ENCODE data around the gene NCOA1.
"Not testable (repeated sequence)": the region's sequence is repeated elsewhere in the genome, so short reads cannot be mapped to it uniquely, and the experiment has no call there.

NCOA1 gene

DNA sequence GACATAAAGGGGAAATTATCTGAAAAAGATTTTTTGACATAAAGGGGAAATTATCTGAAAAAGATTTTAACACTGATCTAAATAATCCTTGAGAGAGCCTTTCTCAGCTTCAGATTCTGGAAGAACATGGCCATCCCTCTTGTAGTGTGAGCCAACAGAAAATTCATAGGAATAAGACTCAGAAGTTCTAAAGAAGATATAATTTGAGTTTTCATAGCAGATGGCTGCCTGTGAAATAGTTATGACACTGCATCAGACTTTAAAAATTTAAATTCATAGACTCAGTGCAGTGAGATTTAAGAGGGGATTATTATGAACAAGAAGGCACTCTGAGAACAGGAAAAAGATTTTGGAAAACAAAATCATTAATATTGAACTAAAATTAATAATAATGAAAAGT, 50.6 kb downstream of the NCOA1 start:
- DNase-seq: no peak

DNA sequence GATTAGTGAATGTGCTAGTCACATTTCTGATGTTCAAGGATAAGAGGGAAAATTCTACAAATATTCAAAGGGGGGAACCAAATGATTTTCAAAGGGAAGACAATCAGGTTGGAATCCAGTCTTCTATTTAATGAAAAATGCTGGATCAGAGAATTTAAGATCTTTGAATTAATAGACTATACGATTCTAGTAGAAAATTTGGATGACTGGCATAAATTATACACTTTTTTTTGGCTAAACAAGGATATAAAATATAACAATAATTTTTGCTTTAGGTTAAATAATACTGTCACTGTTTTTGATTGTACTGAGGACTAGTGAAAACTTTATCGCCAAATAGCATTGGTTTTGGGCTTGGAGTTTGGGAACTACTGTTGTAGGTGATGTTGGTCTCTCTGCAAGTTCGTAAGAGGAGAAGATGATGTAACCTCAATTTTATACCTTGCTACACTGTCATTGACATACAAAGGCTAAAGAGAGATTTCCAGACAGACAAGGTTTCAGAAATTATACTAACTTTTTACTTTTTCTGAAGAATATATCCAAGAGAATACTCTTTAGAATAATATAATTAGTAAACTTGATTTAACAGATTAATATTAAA, 51.3 kb downstream of the NCOA1 start:
- DNase-seq: no peak

DNA sequence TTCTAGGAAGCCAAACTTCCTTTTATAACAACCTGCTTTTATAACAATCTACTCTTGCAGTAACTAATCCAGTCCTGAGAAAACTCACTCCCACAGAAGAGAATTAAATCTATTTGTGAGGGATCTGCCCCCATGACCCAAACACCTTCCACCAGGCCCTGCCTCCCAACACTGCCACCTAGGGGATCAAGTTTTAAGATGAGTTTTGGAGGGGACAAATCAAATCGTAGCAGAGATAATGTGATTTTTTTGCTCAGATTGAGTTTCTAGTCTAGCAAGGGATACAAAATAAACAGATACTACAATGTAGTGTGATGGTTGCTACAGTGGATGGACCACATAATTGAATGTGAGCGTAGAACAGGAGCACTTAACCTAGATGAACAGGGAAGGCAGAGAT, 52.2 kb downstream of the NCOA1 start:
- DNase-seq: no peak

DNA sequence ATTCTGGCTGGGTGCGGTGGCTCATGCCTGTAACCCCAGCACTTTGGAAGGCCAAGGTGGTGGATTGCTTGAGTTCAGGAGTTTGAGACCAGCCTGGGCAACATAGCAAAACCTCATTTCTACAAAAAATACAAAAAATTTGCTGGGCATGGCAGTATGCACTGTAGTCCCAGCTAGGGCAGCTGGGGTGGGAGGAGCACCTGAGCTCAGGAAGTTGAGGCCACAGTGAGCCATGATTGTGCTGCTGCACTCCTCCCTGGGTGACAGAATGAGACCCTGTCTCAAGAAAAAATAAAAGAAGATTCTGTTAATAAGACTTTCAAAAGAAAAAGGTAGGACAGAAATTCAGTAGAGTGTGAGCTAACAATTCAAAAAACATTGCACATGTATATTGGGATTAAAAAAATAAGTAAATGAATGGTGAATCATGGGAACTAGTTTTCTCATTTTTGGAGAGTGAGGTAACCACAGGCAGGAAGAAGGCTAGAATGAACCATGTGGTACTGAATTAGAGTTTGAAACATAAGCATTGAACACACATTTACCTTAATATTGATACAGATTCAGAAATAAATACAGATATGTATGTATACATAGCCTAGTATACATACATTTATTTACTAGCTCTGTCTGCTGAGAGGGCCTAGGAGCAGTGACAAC, 53.5 kb downstream of the NCOA1 start:
- DNase-seq: no peak

DNA sequence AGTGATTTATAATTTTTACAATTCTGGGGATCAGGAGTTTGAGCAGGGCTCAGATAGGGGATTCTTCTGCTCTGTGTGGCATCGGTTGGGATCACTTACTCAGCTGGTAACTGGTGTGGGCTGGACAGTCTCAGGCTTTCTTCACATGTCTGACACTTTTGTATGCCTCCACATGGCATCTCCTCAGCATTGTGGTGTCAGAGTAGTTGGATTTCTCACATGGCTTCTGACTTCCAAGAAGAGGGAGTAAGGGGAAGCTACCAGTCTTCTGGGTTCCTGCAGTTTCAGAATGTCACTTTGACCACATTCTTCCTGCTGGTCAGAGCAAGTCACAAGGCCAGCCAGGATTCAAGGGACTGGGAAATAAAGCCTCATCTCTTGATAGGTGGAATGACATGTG, 55.6 kb downstream of the NCOA1 start:
- DNase-seq: no peak

DNA sequence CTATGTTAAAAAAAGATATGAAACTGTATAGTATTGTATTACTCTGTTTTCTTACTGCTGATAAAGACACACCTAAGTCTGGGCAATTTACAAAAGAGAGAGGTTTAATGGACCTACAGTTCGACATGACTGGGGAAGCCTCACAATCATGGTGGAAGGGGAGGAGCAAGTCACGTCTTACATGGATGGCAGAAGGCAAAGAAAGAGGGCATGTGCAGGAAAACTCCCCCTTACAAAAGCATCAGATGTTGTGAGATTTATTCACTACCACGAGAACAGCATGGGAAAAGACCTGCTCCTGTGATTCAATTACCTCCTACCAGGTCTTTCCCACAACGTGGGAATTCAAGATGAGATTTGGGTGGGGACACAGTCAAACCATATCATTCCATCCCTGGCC, 57.0 kb downstream of the NCOA1 start:
- no peak for DNase-seq

DNA sequence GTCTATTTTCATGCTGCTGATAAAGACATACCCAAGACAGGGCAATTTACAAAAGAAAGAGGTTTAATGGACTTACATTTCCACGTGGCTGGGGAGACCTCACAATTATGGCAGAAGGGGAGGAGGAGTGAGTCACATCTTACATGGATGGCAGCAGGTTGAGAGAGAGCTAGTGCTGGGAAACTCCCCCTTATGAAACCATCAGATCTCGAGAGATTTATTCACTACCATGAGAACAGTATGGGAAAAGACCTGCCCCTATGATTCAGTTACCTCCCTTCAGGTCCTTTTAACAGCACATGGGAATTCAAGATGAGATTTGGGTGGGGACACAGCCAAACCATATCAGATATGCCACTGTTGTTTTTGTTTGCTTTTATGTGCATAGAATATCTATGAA, 59.2 kb downstream of the NCOA1 start:
- DNase-seq: not testable (repeated sequence)

DNA sequence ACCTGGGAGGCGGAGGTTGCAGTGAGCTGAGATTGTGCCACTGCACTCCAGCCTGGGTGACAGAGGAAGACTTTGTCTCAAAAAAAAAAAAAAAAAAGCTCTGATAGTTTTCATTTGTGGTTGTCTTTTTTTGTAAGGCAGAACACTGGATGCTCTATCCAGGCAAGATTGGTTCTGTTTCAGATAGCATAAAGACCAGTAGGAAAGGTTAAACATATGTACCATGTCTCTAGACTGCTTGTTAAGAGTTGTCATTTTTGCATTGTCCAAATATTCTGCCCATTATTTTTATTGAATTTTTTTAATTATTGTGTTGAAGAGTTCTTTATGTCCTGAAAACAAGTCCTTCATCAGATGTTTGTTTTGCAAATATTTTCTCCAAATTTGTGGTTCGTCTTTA, 60.0 kb downstream of the NCOA1 start:
- no peak for DNase-seq

DNA sequence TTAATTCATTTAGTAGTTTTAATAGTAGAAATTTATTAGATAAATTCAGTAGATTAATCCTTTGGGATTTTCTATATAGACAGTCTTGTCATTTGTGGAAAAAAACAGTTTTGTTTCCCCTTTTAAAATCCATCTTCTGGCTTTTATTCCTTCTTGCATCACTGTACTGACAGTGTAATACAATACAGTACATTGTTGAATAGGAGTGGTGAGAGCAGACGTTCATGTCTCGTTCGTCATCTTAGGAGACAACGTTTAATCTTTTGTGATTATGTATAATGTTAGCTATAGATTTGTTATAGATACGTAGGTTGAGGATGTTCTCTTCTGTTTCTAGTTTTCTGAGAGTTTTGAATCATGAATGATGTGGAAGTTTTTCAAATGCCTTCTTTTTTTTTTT, 61.8 kb downstream of the NCOA1 start:
- DNase-seq: no peak

DNA sequence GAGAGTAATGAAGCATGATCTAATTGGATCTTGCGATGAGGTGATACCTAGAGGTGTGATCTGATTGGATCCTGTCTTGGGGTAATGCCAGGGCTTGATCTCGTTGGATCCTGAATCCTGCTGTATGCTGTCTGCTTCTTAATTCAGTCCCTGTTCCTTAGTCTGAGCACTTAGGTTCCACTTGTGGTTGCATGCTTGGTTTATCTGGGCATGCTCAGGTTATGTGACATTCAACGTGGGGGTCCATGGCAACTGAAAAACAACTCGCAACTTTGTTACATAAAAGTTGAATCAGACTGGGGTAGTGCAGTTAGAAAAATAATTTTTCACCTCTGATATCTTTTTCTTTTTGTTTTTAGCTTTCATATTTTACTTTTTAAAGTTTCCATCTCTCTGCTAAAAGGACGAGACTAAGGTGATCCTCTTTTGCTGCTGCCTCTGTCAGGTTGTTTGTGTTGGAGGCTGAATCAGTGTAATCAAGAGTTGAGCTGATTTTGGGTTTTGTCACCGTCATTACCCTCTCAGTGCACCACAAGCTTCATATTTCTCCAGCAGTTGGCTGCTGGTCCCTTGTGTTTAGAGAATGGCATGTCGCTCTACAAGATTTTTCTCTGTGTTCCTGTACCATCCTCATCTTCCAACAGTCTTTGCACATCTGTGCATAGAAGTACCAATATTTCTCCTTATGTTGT, 67.9 kb downstream of the NCOA1 start:
- DNase-seq: no peak

DNA sequence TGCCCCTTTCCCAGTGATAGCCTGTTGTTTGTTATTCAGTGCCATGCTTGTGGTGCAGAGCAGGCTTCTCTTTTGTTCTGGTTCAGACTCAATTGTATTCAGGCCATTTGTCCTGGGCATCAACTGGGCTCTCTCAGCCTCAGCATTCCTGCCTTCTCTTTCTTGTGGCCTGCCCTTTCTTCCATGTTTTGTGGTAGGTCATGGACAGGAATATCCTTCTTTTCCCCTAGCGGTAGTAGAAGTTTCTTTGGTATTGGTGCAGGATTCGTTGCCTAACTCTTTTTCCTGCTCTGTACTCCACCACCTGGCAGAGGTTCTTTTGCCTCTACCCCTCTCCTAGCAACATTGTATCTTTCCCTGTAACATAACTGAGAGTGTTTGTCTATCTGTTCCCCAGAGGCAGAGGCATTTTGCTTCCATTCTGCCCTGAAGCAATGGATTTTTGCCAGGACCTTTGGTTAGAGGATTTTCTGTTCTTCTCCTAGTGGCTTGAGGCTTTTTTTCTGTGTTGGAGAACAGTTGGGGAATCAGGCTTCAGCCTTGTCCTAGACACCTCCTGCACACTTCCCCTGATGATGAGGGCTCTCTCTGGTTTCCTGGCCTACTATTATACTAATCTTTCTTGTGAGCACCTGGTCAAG, 68.5 kb downstream of the NCOA1 start:
- DNase-seq: no peak

DNA sequence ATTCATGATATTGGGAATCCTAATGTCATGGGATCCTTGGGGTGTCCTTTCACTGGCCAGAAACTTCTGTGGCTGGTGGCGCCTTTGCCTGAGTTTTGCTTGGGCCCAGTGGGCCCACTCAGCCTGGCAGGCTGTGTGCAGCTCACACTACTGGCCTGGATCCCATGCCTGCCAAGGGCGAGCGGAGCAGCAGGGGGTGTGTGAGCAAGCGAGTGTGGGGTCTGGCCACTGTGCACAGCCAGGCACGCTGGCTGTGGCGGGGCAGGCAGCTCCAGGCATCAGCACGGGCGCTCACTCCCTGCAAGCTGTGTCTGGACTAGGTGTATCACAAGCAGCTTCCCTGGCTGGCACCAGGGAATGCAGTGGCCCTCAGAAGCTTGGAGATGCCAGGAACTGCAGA, 74.5 kb downstream of the NCOA1 start:
- no peak for DNase-seq

DNA sequence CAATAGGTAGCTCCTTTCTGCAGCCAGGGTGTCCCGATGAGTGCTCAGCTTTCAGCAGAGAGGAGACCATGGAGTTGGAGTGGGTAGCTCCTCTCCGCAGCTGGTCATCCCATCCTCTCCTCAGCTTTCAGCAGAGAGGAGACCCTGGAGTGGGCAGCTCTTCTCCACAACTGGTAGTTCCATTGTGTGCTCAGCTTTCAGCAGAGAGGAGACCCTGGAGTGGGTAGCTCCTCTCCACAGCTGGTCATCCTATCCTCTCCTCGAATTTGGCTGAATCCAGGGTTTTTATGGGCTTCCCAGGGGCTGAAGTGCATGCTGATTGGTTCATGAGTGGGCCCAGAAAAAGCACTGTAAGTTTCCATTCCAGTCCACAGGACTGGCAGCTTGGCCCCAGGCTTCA, 75.2 kb downstream of the NCOA1 start:
- no peak for DNase-seq

DNA sequence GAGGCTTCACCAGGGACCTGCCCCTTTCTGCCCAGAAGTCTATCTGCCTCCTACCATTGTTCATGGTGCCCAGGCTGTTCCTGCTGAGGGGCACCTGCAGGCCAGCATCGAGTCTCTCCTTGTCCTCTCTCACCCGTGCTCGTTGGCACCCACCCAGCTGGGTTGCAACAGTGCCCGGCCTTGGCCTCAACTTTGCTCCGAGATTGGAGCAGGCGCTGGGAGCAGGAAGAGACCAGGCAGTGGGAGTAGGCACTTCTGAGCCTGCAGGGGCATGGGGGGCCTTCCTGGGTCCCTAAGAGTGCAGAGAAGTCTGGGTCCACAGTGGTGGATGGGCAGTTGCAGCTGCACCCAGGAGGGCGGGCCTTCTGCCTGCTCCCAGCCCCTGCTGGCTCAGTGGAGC, 75.6 kb downstream of the NCOA1 start:
- DNase-seq: no peak

DNA sequence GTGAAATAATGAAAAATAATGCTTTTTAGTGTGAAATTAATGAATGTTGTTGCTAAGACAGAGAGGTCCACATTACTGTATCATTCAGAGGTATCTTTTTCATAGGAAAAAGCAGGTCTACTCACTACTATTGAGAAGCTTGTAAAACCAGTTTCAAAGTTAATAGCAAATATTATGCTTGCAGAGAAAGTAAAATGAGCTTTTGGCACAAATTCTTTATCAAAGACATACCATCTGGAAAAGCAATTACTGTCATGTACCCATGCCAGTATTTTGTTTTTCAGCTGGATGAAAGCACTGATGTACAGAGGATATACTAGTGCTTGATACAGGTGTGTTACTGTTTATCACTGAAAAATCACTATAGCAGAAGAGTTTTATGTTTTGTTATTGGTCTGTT, 77.5 kb downstream of the NCOA1 start:
- DNase-seq: no peak

DNA sequence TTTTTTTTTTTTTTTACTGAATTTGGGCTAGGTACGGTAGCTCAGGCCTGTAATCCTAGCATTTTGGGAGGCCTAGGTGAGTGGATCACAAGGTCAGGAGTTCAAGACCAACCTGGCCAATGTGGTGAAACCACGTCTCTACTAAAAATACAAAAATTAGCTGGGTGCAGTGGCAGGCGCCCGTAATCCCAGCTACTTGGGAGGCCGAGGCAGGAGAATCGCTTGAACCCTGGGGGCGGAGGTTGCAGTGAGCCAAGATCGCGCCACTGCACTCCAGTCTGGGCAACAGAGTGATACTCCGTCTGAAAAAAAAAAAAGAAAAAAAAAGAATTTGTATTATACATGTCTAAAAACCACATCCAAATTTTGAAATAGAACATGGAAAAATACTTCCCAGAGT, 78.5 kb downstream of the NCOA1 start:
- not testable (repeated sequence) for DNase-seq

DNA sequence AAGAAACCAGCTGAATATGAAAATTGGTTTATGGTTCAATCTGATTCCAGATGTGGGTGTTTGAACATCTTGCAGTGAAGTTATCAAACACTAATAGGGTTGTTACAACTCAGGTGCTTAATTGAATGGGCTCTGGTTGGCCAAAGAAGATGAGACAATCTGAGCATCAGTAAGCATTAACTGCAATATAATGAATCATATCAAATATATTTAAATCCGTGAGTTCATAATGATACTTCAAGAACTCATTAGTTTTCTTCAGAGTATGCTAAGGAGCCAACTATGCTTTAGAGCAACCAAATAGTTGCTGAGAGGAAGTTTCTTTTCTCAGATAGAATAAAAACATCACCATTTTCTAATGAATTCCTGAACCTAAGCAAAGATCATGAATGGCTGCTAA, 79.2 kb downstream of the NCOA1 start:
- DNase-seq: no peak

DNA sequence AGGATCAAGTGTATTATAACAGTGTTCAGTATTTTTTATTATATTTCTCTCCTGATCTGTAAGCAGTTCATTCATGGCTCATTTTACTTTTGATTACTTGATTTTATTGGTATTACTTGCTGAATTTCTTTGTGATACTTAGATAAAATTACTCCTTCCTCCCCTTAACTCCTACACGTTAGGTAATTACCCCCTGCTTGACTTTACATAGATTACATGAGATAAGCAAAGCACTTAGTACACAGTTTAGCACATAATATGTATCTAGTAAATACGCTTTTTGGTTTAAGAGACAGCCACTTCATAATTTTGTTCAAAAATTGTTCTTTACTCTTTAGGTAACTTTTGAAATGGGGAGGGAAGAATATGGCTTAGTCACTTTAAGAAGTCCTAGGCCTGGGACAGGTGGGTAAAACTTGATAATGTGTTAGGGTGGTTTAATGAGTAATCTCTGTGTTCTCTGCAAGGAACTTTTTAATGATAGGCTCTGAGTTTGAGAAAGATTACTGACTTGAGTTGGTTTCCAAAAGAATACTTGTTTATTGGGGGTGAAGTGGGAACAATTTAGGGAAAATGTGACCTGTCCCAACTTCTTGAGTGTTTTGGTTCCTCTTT, 80.9 kb downstream of the NCOA1 start:
- DNase-seq: no peak

DNA sequence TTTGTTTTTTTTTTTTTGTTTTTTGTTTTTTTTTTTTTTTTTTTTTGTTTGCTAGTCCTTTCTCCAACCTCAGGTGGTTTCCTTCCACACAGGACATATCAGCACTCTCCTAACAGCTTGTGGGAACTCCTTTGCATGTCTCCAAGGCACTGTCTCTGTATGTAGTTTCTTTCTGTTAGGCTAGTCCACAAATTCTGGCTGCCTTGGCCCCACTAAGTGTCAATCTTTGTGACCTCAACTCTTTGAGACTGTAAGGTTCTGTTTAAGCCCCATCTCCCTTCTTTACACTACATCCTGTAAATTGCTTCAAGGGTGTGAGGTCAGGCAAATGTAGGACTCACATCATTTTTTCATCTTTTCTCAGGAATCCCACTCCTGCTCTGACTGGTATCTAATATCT, 85.1 kb downstream of the NCOA1 start:
- no peak for DNase-seq

DNA sequence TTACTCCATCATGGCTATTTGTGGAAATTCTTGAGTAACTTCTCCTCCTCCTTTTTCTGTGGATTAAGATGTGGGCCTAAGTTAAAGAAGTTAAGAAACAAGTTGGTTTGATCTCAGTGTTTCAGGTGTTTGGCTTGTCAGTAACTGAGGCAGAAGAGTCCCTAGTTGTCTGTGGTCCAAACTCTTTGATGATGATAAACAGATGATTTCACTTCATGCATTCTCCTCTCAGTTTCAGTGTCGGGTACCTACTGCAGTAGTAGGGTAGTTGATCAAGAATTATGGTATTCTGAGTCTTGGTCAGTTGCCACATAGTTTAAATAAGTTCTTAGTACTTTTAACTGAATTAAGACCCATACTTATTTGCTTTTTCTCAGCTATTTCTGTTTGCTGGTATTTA, 85.6 kb downstream of the NCOA1 start:
- no peak for DNase-seq

DNA sequence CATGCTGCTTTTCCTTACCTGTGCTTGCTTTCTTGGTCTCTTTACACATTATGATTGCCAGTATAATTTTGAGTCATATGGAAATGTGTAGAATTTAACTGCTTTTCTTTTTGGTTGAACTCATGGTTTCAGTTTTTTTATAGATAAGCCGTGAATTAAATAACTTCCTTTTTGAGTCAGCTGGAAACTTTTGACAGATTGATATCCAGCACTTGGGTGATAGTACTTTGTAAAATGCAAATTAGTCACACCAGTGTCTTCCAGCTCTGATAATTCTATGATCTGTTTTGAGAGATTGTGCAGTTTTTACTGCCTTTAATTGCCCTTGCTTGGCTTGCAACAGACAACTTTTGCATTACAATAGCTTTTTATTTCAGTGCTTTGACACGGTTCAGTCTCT, 86.4 kb downstream of the NCOA1 start:
- no peak for DNase-seq

DNA sequence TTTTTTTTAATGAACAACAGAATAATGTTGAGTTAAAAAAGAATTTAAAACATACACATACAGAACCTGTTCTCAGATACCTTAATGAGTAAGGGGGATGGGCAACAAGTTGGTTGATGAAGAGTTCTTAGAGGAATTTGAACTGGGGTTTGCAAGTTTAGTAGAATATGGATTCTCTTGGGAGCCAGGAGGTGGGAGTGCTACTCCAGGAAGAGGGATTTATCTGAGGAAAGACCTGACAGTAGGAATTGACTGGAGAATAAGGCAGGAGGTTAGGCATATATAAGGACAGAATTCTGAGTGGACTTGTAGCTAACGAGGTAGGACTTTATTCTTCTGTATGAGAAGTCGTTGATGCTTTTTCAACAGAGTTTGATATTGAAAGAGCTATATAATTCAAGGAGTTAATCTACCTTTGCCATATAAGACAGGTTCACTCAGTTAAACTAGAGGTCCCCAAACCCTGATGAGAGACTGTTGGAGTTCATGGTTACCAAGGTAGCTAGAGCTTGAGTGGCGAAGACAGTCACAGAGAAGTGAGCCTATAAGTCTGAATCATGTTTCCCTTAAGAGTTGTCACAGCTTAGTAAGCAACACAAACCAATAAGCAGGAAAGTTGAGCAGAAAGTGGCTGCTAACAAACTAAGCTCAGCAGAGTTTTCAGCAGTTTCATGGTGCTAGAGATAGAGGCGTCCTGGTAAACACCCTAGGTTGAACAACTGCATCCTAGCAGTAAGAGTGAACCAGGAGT, 88.2 kb downstream of the NCOA1 start:
- DNase-seq: no peak

DNA sequence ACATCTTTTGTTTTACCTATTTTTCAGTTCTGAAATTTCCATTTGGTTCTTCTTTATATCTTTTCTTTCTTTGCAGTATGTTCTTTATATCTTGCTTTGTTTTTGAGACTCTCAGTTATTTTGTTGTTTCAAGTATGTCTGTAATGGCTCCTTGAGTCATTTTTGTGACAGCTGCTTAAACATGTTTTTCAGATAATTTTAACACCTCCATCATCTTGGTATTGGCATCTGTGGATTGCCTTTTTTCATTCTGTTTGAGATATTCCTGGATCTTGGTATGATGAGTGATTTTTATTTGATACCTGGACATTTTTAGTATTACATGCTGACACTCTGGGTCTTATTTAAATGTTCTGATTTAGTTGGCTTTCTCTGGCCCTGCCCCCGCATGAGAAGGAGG, 89.5 kb downstream of the NCOA1 start:
- no peak for DNase-seq

Measured in NCI-H1048 (cell line).